MCF 10A (cell line): ENCODE data around the gene MGA. TPM values are rescaled to one million over a fixed set of nuclear protein-coding genes. Genes with fewer than 3 reads are reported as not detected.

ENCODE experiments used
- BruUV-seq: library from RNA; stranded (reverse); fragments of 400-500 nt; replicated peaks from 2 replicates; lab custom pipeline; 2021; lab: Mats Ljungman, UMichigan
- CTCF ChIA-PET: fragments of 300-600 bp; sonication (Branson Sonifier 250); formaldehyde crosslinking; extraction: SDS; loops from one replicate; lab custom pipeline; 2021; ENCODE audit warnings: antibody characterized with exemption, inconsistent platforms; lab: Yijun Ruan, JAX
- POLR2A ChIA-PET: fragments of 300-600, 350-650 bp; sonication (Branson Sonifier 250); formaldehyde crosslinking; extraction: SDS; loops from one replicate; lab custom pipeline; 2020; ENCODE audit warnings: antibody characterized with exemption, inconsistent platforms; lab: Yijun Ruan, JAX
- DNase-seq: peaks from one replicate; pipeline ENCODE4 v3.0.0-alpha.2; 2018; ENCODE audit not compliant: unreplicated experiment
- H3K27ac Mint-ChIP-seq: one replicate; pipeline ENCODE4 v1.8.0; 2022; ENCODE audit warnings: mild to moderate bottlenecking, low read depth, mixed read lengths; ENCODE audit not compliant: unreplicated experiment
- H3K27me3 Mint-ChIP-seq: one replicate; pipeline ENCODE4 v1.8.0; 2022; ENCODE audit warnings: mixed read lengths; ENCODE audit not compliant: insufficient read depth, unreplicated experiment
- H3K36me3 Mint-ChIP-seq: one replicate; pipeline ENCODE4 v1.8.0; 2022; ENCODE audit warnings: mild to moderate bottlenecking, moderate library complexity, mixed read lengths; ENCODE audit not compliant: insufficient read depth, unreplicated experiment
- H3K4me1 Mint-ChIP-seq: one replicate; pipeline ENCODE4 v1.8.0; 2022; ENCODE audit warnings: mixed read lengths; ENCODE audit not compliant: insufficient read depth, unreplicated experiment
- H3K4me3 Mint-ChIP-seq: one replicate; pipeline ENCODE4 v1.8.0; 2022; ENCODE audit warnings: mild to moderate bottlenecking, moderate library complexity, mixed read lengths; ENCODE audit not compliant: unreplicated experiment
- H3K9me3 Mint-ChIP-seq: one replicate; pipeline ENCODE4 v1.8.0; 2022; ENCODE audit warnings: mixed read lengths; ENCODE audit not compliant: unreplicated experiment
- intact Hi-C: fragments of 100-400 bp; cut with micrococcal nuclease; formaldehyde crosslinking; loops from 2 replicates; pipeline ENCODE4 v1.14.1; 2022
- total RNA-seq: library from RNA; stranded (reverse); gene quantifications from 2 replicates; pipeline ENCODE4 v1.2.3, GENCODE V29; 2022
- TF ChIP-seq, protein P1 (sequence below): fragments of 200-600 bp; IDR thresholded peaks from one replicate; pipeline ENCODE4 v1.8.0; 2022; ENCODE audit warnings: antibody characterized with exemption, mild to moderate bottlenecking; ENCODE audit not compliant: unreplicated experiment

The MGA gene
- total RNA-seq, 1 experiment from 2014 or later, result 17.5 TPM

- TF ChIP-seq, protein P1, sequence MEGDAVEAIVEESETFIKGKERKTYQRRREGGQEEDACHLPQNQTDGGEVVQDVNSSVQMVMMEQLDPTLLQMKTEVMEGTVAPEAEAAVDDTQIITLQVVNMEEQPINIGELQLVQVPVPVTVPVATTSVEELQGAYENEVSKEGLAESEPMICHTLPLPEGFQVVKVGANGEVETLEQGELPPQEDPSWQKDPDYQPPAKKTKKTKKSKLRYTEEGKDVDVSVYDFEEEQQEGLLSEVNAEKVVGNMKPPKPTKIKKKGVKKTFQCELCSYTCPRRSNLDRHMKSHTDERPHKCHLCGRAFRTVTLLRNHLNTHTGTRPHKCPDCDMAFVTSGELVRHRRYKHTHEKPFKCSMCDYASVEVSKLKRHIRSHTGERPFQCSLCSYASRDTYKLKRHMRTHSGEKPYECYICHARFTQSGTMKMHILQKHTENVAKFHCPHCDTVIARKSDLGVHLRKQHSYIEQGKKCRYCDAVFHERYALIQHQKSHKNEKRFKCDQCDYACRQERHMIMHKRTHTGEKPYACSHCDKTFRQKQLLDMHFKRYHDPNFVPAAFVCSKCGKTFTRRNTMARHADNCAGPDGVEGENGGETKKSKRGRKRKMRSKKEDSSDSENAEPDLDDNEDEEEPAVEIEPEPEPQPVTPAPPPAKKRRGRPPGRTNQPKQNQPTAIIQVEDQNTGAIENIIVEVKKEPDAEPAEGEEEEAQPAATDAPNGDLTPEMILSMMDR, result no peak
- H3K4me1 Mint-ChIP-seq, result peaks cover 5% of the 10 kb centered on the region
- no peak overlapping the region for H3K4me3 Mint-ChIP-seq
- ChIA-PET POLR2A (no interaction called here), CTCF (no interaction called here)
- H3K27me3 Mint-ChIP-seq, result no peaks in the 10 kb centered on the region
- H3K36me3 Mint-ChIP-seq, result peaks cover 12% of the 10 kb centered on the region
- BruUV-seq, result no TSS peak
- H3K9me3 Mint-ChIP-seq, result no peaks in the 10 kb centered on the region
- intact Hi-C loops, result no loop called here
- H3K27ac Mint-ChIP-seq, result no peak overlapping the region
- no peak for DNase-seq
Observed at GRCh38 chr15:41637086-41637485, 23.1 kb upstream of the MGA start.

GRCh38 chr15:41640985-41641384, 19.2 kb upstream of the MGA start:
- intact Hi-C loops, result no loop called here
- Mint-ChIP-seq H3K27me3 (no peaks in the 10 kb centered on the region), H3K36me3 (peaks cover 16% of the 10 kb centered on the region), H3K27ac (no peak overlapping the region), H3K4me1 (no peaks in the 10 kb centered on the region), H3K9me3 (no peaks in the 10 kb centered on the region), H3K4me3 (no peak overlapping the region)
- TF ChIP-seq, protein P1, result no peak
- DNase-seq, result no peak
- ChIA-PET CTCF (no interaction called here), POLR2A (no interaction called here)
- no TSS peak for BruUV-seq

GRCh38 chr15:41647262-41647661, 12.9 kb upstream of the MGA start:
- intact Hi-C loops, result no loop called here
- BruUV-seq, result no TSS peak
- TF ChIP-seq, protein P1, result no peak
- H3K27me3 Mint-ChIP-seq, result no peaks in the 10 kb centered on the region
- peaks cover 4% of the 10 kb centered on the region for H3K36me3 Mint-ChIP-seq
- H3K4me3 Mint-ChIP-seq, result no peak overlapping the region
- H3K4me1 Mint-ChIP-seq, result no peaks in the 10 kb centered on the region
- DNase-seq, result no peak
- no peaks in the 10 kb centered on the region for H3K9me3 Mint-ChIP-seq
- H3K27ac Mint-ChIP-seq, result no peak overlapping the region
- POLR2A ChIA-PET, result no interaction called here
- CTCF ChIA-PET, result no interaction called here

- no peaks in the 10 kb centered on the region for H3K4me1 Mint-ChIP-seq
- CTCF ChIA-PET, result no interaction called here
- no peak overlapping the region for H3K27ac Mint-ChIP-seq
- H3K27me3 Mint-ChIP-seq, result no peaks in the 10 kb centered on the region
- no peaks in the 10 kb centered on the region for H3K9me3 Mint-ChIP-seq
- DNase-seq, result no peak
- TF ChIP-seq, protein P1, result no peak
- intact Hi-C loops, result no loop called here
- no peak overlapping the region for H3K4me3 Mint-ChIP-seq
- no TSS peak for BruUV-seq
- POLR2A ChIA-PET, result interaction anchor here (1.0 kb wide), 1 partner anchor 68 kb away, joined by 5 read pairs; no protein-coding TSS in a partner anchor
- H3K36me3 Mint-ChIP-seq, result no peaks in the 10 kb centered on the region
Observed at GRCh38 chr15:41648097-41648496, 12.1 kb upstream of the MGA start.
